ENCODE results near the gene DNPEP. TPM values are rescaled to one million over a fixed set of nuclear protein-coding genes. Genes with fewer than 3 reads are reported as not detected.

The DNPEP gene
- total RNA-seq, 3 donors from 2014 or later (not counting 1 experiment from before 2014, with no cell fraction given), result 97.8 to 112 (median 103) TPM

DNA sequence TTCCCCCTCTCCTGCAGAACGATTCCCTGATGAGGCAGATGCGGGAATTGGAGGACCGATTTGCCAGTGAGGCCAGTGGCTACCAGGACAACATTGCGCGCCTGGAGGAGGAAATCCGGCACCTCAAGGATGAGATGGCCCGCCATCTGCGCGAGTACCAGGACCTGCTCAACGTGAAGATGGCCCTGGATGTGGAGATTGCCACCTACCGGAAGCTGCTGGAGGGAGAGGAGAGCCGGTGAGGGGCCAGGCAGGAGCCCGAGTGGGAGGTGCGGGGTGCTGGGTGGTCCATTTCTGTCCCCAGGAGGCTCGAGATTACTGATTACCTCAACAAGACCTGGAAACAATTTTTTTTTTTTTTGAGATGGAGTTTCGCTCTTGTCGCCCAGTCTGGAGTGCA lies 33.6 kb upstream of the DNPEP start:
- Histone ChIP-seq H3K9me3 (ENCODE audit: control insufficient read depth, insufficient read depth, low read length) (no peaks in the 10 kb centered on the region), H3K27me3 (ENCODE audit: control insufficient read depth, insufficient read depth, low read length) (peaks cover 7% of the 10 kb centered on the region), H3K4me3 (ENCODE audit: low read length) (no peak overlapping the region), H3K4me1 (ENCODE audit: control insufficient read depth, insufficient read depth, low read length) (no peaks in the 10 kb centered on the region), H3K36me3 (ENCODE audit: control insufficient read depth, insufficient read depth, low read length) (no peaks in the 10 kb centered on the region), H3K27ac (ENCODE audit: low read length) (no peak overlapping the region)
- H3K36me3 Mint-ChIP-seq, result no peaks in the 10 kb centered on the region
- H3K4me3 Mint-ChIP-seq, result no peak overlapping the region
- intact Hi-C loops (cut with micrococcal nuclease), result no loop called here
- ATAC-seq, result no peak
- peaks cover 0 to 6% of the 10 kb centered on the region in 2 donors for H3K4me1 Mint-ChIP-seq
- no peak for DNase-seq
- H3K27ac Mint-ChIP-seq, result no peak overlapping the region
- H3K27me3 Mint-ChIP-seq (ENCODE audit: low read depth in 2 of 2), result peaks cover 18 to 27% of the 10 kb centered on the region in 2 donors
- H3K9me3 Mint-ChIP-seq, result no peaks in the 10 kb centered on the region
- WGBS (ENCODE audit: insufficient coverage), result 90% methylated on average over 17 of the region's 17 CpGs
- TF ChIP-seq, protein P1, sequence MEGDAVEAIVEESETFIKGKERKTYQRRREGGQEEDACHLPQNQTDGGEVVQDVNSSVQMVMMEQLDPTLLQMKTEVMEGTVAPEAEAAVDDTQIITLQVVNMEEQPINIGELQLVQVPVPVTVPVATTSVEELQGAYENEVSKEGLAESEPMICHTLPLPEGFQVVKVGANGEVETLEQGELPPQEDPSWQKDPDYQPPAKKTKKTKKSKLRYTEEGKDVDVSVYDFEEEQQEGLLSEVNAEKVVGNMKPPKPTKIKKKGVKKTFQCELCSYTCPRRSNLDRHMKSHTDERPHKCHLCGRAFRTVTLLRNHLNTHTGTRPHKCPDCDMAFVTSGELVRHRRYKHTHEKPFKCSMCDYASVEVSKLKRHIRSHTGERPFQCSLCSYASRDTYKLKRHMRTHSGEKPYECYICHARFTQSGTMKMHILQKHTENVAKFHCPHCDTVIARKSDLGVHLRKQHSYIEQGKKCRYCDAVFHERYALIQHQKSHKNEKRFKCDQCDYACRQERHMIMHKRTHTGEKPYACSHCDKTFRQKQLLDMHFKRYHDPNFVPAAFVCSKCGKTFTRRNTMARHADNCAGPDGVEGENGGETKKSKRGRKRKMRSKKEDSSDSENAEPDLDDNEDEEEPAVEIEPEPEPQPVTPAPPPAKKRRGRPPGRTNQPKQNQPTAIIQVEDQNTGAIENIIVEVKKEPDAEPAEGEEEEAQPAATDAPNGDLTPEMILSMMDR (IDR thresholded peaks at IDR 0.05), result no peak

DNA sequence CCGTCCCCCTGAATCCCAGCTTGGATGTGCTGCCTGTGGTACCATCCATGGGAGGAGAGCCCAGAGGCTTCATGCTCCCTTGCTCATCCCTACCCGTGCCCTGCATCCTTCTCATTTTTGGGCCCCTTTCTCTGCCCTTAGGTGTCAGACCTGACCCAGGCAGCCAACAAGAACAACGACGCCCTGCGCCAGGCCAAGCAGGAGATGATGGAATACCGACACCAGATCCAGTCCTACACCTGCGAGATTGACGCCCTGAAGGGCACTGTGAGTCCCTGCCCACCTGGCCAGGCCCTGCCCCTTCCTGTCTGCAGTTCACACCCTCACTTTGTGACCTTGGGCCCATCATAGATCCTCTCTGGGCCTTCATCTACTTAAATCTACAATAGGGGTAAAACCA lies 33.0 kb upstream of the DNPEP start:
- Histone ChIP-seq H3K4me1 (ENCODE audit: control insufficient read depth, insufficient read depth, low read length) (no peaks in the 10 kb centered on the region), H3K27me3 (ENCODE audit: control insufficient read depth, insufficient read depth, low read length) (peaks cover 7% of the 10 kb centered on the region), H3K9me3 (ENCODE audit: control insufficient read depth, insufficient read depth, low read length) (no peaks in the 10 kb centered on the region), H3K27ac (ENCODE audit: low read length) (no peak overlapping the region), H3K4me3 (ENCODE audit: low read length) (no peak overlapping the region), H3K36me3 (ENCODE audit: control insufficient read depth, insufficient read depth, low read length) (no peaks in the 10 kb centered on the region)
- Mint-ChIP-seq H3K27me3 (ENCODE audit: low read depth in 2 of 2) (peaks cover 21 to 33% of the 10 kb centered on the region in 2 donors), H3K36me3 (no peaks in the 10 kb centered on the region), H3K4me1 (peaks cover 0 to 6% of the 10 kb centered on the region in 2 donors), H3K9me3 (no peaks in the 10 kb centered on the region), H3K27ac (no peak overlapping the region), H3K4me3 (no peak overlapping the region)
- intact Hi-C loops (cut with micrococcal nuclease), result no loop called here
- 91% methylated on average over 8 of the region's 8 CpGs for WGBS (ENCODE audit: insufficient coverage)
- TF ChIP-seq, protein P1 (IDR thresholded peaks at IDR 0.05), result no peak
- ATAC-seq (no peak), DNase-seq (no peak)

DNA sequence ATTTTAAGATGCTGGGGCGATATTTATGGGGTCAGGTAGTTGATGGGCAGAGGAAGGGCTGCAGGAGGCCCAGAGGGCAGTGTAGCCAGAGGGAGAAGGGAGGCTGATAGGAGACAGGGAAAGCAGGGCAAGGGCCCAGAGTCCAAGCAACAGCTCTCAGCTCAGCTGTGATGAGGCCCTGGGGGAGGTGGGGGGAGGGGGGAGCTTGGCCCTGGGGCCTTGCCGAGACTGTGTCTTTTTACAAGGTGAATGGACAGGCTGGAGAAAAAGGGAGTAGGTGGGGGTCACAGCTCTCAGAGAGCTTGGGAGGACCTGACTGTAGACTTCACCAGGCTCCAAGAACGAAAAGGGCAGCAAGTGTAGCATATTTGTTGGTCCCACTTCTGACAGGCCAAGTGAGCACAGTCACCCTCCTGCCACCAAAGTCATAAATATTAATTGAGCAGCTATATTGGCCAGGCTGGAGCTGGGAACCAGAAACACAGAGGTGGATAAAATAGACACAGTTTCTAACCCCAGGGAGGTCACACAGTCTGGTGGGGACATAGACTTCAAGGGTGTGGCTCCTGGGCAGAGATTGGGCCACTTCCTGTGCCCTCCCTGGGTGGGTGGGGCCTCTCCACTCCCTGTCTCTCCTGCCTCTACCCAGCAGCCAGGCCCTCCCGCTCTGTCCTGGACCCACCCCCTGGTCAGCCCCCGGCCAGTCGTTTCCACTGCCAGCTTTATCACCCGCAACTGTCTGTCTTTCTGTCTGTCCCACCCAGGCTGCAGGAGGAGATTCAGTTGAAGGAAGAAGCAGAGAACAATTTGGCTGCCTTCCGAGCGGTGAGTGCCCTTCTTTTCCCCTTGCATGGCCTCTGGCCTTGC lies 31.9 kb upstream of the DNPEP start:
- H3K9me3 ChIP-seq (ENCODE audit: control insufficient read depth, insufficient read depth, low read length), result no peaks in the 10 kb centered on the region
- H3K4me3 ChIP-seq (ENCODE audit: low read length), result no peak overlapping the region
- no peak overlapping the region for H3K27ac ChIP-seq (ENCODE audit: low read length)
- Mint-ChIP-seq H3K27me3 (ENCODE audit: low read depth in 2 of 2) (peaks cover 23 to 35% of the 10 kb centered on the region in 2 donors), H3K27ac (no peak overlapping the region), H3K36me3 (no peaks in the 10 kb centered on the region), H3K4me3 (no peak overlapping the region), H3K9me3 (no peaks in the 10 kb centered on the region), H3K4me1 (peaks cover 0 to 6% of the 10 kb centered on the region in 2 donors)
- DNase-seq (no peak), ATAC-seq (no peak)
- TF ChIP-seq, protein P1 (IDR thresholded peaks at IDR 0.05), result no peak
- intact Hi-C loops (cut with micrococcal nuclease), result no loop called here
- no peaks in the 10 kb centered on the region for H3K36me3 ChIP-seq (ENCODE audit: control insufficient read depth, insufficient read depth, low read length)
- WGBS (ENCODE audit: insufficient coverage), result 79% methylated on average over 7 of the region's 9 CpGs
- no peaks in the 10 kb centered on the region for H3K4me1 ChIP-seq (ENCODE audit: control insufficient read depth, insufficient read depth, low read length)
- H3K27me3 ChIP-seq (ENCODE audit: control insufficient read depth, insufficient read depth, low read length), result peaks cover 5% of the 10 kb centered on the region

DNA sequence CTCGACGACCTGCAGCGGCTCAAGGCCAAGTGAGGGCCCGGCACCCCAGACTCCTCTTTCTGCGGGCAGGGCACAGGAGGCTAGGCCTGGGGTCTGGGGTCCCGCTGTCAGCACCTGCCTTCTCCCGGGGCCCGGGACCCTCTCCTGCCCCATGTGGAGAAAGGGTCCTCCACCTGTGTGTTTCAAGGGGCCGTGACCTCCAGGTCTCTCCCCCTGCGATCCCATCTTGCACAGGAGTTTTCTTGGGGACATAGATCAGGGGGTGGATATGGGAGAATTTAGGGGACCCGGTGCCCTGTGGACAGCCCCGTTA lies 31.3 kb upstream of the DNPEP start:
- Histone ChIP-seq H3K27me3 (ENCODE audit: control insufficient read depth, insufficient read depth, low read length) (peaks cover 5% of the 10 kb centered on the region), H3K27ac (ENCODE audit: low read length) (no peak overlapping the region), H3K36me3 (ENCODE audit: control insufficient read depth, insufficient read depth, low read length) (no peaks in the 10 kb centered on the region), H3K9me3 (ENCODE audit: control insufficient read depth, insufficient read depth, low read length) (no peaks in the 10 kb centered on the region), H3K4me3 (ENCODE audit: low read length) (no peak overlapping the region), H3K4me1 (ENCODE audit: control insufficient read depth, insufficient read depth, low read length) (no peaks in the 10 kb centered on the region)
- intact Hi-C loops (cut with micrococcal nuclease), result no loop called here
- peaks cover 23 to 31% of the 10 kb centered on the region in 2 donors for H3K27me3 Mint-ChIP-seq (ENCODE audit: low read depth in 2 of 2)
- DNase-seq (no peak), ATAC-seq (no peak)
- H3K9me3 Mint-ChIP-seq, result no peaks in the 10 kb centered on the region
- WGBS (ENCODE audit: insufficient coverage), result 48% methylated on average over 12 of the region's 12 CpGs
- no peaks in the 10 kb centered on the region for H3K36me3 Mint-ChIP-seq
- H3K4me1 Mint-ChIP-seq, result peaks cover 0 to 6% of the 10 kb centered on the region in 2 donors
- TF ChIP-seq, protein P1 (IDR thresholded peaks at IDR 0.05), result no peak
- H3K27ac Mint-ChIP-seq, result no peak overlapping the region
- H3K4me3 Mint-ChIP-seq, result no peak overlapping the region

Data from natural killer cell (primary cell).